Heart left ventricle (tissue), 13 donors: ENCODE results near the gene RNASEH2C.
"Not testable (repeated sequence)": the region's sequence is repeated elsewhere in the genome, so short reads cannot be mapped to it uniquely, and the experiment has no call there.

Experiments used
- POLR2A ChIP-seq, 2 donors: fragments of 450-650 bp; IDR thresholded peaks; one replicate each; pipeline ENCODE4 v1.6.1; 2017; ENCODE audit warnings: antibody characterized with exemption in 2 of 2, mild to moderate bottlenecking in 2 of 2, moderate library complexity in 2 of 2
- TF ChIP-seq, protein P1 (sequence below), 12 donors: fragments of 200-600 bp; sonication (generic) in 4 of 12; IDR thresholded peaks; one replicate each; pipeline versions ENCODE4 v1.5.0 to v1.8.0; 2018 to 2022; ENCODE audit warnings: antibody characterized with exemption in 12 of 12, mild to moderate bottlenecking in 5 of 12
- donor health status: ischemic (EF 13 %, LVEDD 7.1; RV severe dilation, severe dysfunction).
- donor health status: DM: no; HTN: yes; CAD: no.
- donor health status: DM: no; HTN: no; CAD: no.
- donor health status: ischemic (EF 25% LVEDD 6.9; RV normal size, moderate dysfunction).
- donor health status: ischemic (EF 25% LVEDD 5.7; RV mildly dilated, moderate dysfunction).
- donor health status: ischemic (EF 35%, LVEDD 5.7; RV mildly dilated, moderate dysfunction).
- donor health status: nonischemic (EF 11% LVEDD 7.7; RV severe dilation, severe dysfunction).
- donor health status: DM: yes; HTN: yes; CAD: no.
- donor health status: PGD.
- donor health status: ischemic (EF 29% LVEDD 5.4; RV normal size, mild dysfunction).
- donor health status: nonischemic (EF 23%, LVEDD 6.1; RV moderate dilation, normal function).

DNA sequence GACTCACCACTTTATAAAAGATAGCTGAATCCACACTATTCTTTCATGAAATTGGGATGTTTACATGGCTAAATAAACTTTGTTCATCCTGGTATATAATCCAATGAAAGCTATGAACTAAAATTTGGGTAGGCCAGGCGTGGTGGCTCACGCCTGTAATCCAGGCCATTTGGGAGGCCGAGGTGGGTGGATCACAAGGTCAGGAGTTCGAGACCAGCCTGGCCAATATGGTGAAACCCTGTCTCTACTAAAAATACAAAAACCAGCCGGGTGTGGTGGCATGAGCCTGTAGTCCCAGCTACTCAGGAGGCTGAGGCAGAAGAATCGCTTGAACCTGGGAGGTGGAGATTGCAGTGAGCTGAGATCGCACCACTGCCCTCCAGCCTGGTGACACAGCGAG is 28.8 kb downstream of the RNASEH2C start:
- TF ChIP-seq, protein P1, sequence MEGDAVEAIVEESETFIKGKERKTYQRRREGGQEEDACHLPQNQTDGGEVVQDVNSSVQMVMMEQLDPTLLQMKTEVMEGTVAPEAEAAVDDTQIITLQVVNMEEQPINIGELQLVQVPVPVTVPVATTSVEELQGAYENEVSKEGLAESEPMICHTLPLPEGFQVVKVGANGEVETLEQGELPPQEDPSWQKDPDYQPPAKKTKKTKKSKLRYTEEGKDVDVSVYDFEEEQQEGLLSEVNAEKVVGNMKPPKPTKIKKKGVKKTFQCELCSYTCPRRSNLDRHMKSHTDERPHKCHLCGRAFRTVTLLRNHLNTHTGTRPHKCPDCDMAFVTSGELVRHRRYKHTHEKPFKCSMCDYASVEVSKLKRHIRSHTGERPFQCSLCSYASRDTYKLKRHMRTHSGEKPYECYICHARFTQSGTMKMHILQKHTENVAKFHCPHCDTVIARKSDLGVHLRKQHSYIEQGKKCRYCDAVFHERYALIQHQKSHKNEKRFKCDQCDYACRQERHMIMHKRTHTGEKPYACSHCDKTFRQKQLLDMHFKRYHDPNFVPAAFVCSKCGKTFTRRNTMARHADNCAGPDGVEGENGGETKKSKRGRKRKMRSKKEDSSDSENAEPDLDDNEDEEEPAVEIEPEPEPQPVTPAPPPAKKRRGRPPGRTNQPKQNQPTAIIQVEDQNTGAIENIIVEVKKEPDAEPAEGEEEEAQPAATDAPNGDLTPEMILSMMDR (IDR thresholded peaks at IDR 0.05), result not testable (repeated sequence)
- TF ChIP-seq POLR2A (IDR thresholded peaks at IDR 0.05), result not testable (repeated sequence)
